Measurements from ENCODE around the gene PRR5. TPM values are rescaled to one million over a fixed set of nuclear protein-coding genes. Genes with fewer than 3 reads are reported as not detected.

The PRR5 gene, protein sequence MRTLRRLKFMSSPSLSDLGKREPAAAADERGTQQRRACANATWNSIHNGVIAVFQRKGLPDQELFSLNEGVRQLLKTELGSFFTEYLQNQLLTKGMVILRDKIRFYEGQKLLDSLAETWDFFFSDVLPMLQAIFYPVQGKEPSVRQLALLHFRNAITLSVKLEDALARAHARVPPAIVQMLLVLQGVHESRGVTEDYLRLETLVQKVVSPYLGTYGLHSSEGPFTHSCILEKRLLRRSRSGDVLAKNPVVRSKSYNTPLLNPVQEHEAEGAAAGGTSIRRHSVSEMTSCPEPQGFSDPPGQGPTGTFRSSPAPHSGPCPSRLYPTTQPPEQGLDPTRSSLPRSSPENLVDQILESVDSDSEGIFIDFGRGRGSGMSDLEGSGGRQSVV
- 2.9 and 3.7 TPM in 2 replicates for total RNA-seq

DNA sequence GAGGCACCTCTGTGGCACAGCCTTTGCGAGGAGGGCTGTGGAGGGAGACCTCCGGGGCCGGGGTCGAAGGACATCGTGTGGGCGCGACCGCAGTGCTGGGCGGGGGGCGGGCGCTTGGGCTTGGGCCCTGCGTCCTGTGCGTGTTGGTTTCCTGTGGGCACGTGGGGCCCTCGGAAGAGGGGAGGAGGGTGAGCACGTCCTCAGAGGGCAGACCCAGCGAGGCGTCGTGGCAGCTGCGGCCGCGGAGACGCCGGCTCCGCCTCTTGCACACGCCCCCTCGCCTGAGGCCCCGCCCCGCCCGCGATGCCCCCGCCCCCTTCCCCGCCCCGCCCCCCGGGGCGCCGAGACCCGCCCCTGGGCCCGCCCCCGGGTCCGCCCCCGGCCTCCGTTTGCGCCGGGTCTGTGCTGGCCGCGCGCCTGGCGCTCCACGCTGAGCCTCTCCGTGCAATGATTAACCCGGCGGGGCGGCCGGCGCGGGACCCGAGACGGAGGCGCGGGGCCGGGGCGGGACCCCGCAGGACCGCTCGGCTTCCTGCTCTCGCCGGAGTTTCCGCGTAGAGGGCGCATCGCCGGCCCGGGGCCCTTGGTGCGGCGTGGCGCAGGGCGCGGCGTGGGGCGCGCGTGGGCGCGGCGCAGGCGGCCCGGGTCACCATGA is at the start of gene PRR5:
Gene PRR5, plus strand, starts transcription at position 381 of the 655 bp plus-strand sequence. Its CDS starts 271 bp downstream, at position 652.

DNA sequence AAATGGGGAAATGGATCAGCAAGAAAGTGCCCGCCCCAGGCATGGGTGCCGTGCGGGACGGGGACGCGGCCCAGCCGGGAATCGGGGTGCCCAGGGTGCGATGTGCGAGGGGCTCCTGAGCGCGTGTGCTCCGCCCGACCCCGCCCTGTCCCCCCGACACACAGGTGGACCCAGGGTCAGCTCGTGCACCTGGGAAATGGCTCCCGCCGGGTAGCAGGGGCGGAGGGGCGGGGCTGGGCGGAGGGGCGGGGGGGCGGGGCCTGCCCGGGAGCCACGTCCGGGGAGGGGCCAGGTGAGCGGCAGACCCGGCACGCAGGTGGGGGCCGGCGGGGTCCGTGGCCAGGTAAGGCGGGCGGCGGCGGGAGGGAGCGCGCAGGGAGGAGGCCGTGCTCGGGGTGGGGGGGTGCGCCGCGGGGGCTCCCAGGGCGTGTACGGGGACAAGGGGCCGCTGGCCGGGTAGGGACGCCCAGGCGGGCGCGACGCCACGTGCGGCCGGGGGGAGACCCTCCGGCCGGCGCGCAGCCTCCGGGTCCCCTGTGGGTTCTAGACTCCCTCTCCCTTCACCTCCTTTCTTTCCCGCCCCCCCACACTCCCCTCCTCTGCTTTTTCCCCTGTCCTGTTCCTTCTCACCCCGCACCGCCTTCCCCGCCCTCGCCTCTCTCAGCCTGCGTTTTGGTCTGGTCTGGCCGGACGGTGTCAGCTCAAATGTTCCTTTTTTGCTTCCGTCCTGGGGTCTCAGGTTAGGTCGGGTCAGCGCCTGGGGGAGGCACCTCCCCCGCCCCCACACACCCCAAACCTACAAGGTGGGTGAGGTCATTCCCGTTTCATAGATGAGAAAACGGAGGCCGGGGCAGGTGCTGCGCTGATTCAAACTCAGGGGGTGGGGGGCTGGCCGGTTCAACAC is 50.5 kb downstream of the PRR5 start, which contains the start of gene ARHGAP8:
Gene ARHGAP8, plus strand, starts transcription at position 291 of the 904 bp plus-strand sequence. CDS start 33,953 bp downstream, outside the sequence.

Other genes starting within 250 kb of the PRR5 start
- gene RTL6, start 204.0 kb upstream of the PRR5 start, total RNA-seq = 15.6 and 17.8 TPM in 2 replicates
- gene ARHGAP8, start 50.4 kb downstream of the PRR5 start, total RNA-seq = not detected in 2 replicates

All from bronchus fibroblast of lung (primary cell).